Measurements from ENCODE around the gene GGT7.

- TF ChIP-seq EZH2 (IDR thresholded peaks at IDR 0.05; ENCODE audit: borderline replicate concordance, insufficient read depth, low read length, poor library complexity, severe bottlenecking) (no peak), CTCF (IDR thresholded peaks at IDR 0.05; ENCODE audit: poor library complexity, severe bottlenecking) (no peak), REST (IDR thresholded peaks at IDR 0.05; ENCODE audit: borderline replicate concordance) (no peak), POLR2AphosphoS5 (IDR thresholded peaks at IDR 0.05) (no peak), EP300 (conservative IDR thresholded peaks at IDR 0.05; ENCODE audit: poor library complexity, severe bottlenecking) (no peak), TAF1 (IDR thresholded peaks at IDR 0.05; ENCODE audit: low read depth) (no peak), RAD21 (conservative IDR thresholded peaks at IDR 0.05) (no peak)
These were observed 48.6 kb downstream of the GGT7 start for GRCh38 chr20:34824026-34824425.
